HG02970 (cell line): Measurements from ENCODE around the gene ITPA.
"Not testable (repeated sequence)": the region's sequence is repeated elsewhere in the genome, so short reads cannot be mapped to it uniquely, and the experiment has no call there.

Source experiments
- ATAC-seq: cut with Tn5 transposase; IDR thresholded peaks from one replicate; pipeline ENCODE4 v1.9.1; 2021; ENCODE audit warnings: mild to moderate bottlenecking, moderate library complexity, moderate number of reproducible peaks; ENCODE audit not compliant: unreplicated experiment, low FRiP score

Gene ITPA

DNA sequence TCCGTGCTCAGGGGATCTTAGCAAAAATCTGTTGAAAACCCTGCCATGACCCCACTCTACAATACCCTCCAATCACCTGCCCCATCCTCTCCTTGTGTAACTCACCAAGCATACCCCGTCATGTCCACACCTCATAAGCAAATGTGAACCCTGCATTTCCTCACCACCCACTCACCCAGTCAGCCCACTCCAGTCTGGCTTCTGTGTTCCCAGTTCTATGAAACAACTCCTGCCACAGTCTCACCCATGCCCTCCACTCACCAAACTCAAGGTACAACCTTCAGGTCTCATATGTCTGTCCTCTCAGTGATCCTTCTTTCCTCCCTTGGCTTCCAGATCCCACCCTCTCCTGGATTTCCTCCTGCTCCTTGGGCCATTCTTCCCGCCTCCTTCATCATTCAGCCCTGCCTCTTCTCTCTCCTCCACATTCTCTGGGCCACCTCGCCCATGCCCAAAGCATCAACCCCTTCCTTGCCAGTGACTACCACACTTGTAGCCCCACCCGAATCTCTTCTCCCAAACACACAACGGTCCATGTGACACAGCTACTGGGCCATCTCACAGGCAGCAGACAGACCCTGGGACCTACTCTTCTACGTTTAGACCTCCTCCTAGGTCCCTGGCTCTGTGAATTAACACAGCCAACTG lies 13.6 kb upstream of the ITPA start:
- ATAC-seq, result no peak

DNA sequence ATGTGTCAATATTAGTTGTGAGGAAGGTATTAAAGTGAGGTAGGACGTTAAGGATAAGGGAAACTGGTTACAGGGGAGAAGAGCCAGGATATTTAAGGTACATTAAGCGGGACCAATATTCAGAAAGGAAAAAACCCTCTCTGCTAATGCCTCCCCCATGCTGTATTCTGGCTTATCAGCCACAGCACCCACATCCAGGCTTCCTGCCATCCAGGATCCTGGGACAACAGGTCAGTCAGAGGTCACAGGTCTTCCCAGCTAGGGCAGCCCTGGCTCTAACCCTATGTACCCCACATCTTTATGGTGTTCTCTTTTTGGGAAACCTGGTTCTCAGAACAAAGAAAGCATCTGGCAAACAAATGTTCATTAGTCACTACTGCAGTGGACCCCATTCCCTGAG lies 10.1 kb upstream of the ITPA start:
- ATAC-seq, result no peak

DNA sequence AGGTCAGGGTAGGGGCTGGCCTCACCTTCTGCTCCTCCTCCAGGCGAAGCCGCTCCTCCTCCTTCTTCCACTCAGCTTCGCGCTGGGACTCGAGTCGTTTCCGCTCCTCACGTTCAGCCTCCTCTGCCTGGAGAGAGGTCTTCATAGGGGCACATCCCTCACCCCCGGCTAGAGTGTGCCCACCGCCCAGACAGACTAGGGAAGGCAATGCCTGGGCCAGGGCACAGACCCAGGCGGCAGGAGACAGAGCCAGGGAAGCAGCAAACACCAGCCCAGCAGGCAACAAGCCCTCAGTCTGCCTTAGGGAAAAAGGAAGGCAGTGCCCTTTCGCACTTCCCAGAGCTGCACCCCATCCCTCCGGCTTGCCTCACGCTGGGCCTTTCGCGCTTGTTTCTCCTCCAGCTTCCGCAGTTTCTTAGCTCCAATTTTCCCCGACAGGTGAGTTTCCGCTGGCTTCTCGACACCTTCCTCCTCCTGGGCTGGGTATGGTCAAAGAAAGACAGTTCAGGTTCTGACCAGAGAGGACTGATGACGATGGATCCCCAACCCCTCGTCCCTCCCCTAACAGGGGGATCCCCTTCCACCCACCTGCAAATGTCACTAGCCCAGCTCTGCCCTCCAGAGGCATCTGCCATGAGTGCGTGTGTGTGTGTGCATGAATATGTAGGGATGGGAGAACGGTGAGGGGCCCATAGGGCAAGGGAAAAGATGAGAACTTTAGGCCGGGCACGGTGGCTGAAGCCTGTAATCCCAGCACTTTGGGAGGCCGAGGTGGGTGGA lies 9.1 kb upstream of the ITPA start:
- ATAC-seq, result no peak

DNA sequence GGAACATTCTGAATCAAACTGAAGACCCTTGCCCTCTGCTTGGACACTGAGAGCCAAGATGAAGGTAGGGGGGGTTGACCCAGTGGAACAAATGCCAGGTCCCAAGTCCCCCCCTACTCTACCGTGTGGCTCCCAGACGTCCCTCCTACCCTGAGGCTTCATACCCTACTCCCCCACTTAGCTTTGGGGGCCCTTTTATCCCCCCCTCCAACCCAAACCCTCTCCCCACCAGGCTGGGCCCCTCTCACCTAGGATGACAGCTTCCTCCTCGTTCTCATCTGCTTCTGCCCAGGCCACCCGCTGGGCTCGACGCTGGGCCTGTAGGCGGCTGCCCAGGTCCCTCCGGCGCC lies 6.4 kb upstream of the ITPA start:
- ATAC-seq, result no peak

DNA sequence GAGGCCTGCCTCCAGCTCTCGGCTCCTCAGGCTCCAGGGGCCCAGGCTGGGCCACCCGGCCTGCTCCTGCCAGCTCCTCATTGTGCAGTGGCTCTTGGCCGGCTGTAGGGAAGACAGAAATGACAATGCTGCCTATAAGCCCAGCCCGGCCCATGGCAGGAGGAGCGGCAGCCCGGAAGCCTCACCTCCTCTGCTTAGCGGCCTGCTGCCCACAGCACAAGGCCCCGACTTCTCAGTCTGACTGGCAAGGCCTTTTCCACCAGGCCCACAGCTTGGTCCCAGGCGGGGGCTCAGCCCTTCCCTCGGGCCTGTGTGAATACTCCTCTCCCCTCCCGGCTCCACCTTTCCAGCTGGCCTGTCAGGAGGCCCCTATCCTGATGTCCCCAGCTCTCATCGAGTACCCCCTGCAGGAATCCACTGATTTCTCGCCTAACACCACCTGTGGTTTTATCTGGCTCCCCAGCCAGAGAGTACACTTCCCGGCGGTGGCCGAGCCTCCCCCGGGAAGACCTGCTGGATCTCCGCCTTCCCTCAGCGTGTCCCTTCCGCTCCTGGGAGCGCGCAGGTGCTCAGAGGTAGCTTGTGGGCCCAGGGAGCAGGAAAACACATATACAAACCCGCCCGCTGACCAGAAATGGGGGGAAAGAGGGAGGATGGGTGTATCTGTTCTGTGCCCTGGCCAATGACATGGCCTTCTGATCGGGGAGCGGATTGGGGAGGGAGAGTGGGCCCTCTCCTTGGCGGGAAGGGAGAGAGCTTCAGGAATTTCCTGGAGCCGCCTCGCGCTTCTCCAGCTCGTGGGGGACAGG lies 5.8 kb upstream of the ITPA start:
- ATAC-seq, result peak; percentile 3

DNA sequence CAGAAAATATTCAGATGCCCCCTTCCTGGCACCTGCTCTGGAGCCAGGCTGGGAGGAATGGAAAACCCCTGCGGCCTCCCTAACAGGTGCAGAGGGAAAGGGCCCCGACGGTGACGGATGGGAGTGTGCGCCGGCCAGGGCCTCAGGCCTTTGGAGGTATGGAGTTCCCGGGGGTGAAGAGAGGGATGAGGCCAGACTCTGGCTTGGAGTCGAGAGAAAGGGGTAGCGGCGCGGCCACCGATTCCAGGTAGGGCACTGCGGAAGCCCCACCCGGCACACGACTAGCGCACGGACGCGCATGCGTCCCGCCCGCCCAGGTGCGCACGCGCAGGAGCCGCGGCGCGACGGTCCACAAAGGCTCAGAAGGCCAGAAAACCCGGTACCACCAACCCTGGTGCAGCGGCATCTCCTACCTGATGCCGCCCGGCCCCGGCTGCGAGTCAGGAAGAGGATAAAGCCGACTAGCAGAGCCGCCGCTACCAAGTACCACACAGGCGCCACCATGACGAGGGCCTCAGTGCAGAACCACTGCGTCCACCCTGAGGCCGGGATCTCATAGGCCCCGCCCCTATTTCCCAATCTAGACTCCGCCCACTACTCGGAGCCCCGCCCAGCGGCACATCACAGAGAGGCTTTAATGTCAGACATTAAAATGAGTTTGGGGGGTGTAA lies 5.0 kb upstream of the ITPA start, which contains the start of gene DDRGK1:
Gene DDRGK1 (minus strand): TSS at position 559 of the 671 bp plus-strand sequence. CDS start 55 bp downstream, at position 504.
- ATAC-seq, result peak; percentile 72

DNA sequence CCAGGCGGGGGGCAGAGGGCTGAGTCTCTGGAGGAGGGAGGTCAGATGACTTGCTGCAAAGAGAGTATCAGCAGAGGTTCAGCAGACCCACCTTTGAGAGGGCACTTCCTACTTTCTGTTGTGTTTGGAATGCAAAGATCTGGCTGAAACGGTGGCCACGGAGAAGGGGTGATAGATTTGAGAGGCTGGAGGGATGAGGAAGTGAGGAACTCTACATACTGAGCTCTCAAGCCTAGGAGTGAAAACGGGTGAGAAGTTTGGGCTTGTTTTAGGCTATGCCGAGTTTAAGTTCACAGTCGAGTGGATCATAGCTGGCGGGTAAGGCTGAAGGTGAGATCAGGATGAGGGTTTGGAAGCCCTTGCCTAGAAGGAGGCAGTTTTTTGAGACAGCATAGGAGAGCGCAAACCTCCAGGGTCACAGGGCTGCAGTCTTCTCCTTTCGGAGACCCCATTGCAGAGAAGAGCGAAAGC lies 477 bp upstream of the ITPA start:
- ATAC-seq, result no peak

DNA sequence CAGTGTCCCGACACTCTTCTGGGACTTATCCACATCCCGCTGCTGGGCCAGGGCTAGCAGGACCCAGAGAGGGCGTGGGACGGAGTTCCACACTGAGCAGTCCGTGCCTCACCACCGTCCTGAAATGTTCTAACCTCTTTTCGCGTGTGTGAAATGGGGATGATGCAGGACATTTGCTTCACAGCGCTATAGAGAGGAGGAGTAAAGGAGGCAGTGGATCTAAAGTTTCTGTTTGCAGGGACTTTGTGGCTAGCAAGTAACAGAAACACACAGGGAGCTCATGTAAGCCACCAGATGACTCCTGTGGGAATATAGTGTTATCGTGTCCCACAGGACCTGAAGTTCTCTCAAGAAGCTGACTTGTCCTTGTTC lies 634 bp downstream of the ITPA start:
- no peak for ATAC-seq

DNA sequence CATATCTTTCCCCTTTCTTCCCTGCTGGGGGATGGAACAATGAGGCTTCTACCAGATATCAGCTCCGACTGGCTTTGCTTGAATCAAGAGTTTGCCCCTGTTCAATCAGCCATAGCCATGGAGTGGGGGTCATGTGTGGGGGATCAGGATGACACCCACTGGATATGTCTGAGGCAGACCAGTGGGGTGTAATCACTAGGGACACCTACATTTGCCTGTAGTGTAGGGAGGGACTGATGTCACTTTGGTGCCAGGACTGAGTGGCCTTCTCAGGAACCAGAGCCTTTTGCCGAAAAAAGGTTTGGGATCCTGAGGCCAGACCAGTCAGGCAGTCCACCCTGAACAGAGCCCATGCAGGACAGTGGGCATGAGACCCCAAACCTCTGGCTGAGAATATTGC lies 1.0 kb downstream of the ITPA start:
- ATAC-seq, result no peak

DNA sequence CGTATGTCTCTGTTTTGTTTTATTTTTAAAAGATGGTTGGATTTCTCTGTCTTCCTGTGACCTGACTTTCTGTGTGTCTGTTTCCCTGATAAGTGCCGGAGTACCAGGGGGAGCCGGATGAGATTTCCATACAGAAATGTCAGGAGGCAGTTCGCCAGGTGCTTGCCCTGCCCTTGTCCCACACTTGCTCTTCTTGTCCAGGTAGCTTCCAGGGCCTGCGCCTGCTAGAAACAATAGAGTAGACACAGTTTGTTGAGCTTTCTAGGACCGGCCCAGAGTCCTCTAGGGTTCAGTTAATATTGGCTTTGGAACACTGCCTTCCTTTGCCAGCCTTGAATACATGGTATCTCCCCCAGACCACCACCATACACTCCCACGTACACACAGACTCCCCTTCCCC lies 3.9 kb downstream of the ITPA start:
- no peak for ATAC-seq

DNA sequence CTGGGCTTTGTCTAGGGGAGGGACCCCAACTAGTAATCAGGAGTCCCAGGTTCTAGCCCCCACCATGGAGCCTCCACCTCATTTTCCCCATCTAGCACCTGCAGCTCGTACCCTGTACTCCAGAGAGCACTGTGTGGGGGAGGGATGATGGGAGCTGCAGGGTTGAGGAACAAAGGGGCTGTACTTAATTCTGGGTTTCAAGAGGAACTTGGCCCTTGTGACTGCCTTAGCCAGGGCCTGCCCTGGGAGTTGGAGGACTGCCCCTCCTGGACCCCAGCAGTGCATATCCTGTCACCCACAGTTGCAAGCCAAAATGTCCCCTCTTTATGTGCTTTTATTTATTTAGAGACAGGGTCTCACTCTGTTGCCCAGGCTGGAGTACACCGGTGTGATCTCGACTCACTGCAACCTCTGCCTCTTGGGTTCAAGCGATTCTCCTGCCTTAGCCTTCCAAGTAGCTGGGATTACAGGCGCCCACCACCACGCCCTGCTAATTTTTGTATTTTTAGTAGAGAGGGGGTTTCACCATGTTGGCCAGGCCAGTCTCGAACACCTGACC lies 6.1 kb downstream of the ITPA start:
- ATAC-seq, result not testable (repeated sequence)

DNA sequence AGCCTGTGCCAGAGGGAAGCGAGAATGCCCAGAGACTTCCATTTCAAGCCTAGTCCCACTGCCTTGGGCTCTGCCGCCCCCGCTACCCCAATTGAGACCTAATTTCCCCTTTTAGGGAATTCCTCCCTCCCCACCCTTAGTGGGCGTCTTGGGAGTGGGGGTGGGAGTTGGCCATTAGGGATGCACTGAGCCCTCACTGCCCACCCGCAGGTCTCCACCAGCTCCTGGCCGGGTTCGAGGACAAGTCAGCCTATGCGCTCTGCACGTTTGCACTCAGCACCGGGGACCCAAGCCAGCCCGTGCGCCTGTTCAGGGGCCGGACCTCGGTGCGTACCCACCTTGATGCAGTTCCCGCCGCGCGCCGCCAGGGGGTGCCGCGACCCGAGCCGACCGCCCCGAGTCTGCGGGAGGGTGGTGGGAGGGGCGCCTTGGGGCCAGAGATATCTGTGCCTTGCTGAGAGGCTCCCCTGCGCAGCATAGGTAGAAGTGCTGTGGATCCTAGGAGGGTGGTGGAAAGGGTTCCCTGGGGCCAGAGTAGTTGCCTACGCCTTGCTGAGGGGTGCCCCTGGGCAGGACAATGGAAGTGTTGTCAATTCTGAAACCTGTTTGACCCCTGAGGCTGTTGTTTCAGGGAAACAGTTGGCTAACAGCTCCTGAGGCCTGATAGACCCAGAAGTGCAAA lies 9.2 kb downstream of the ITPA start:
- ATAC-seq, result no peak

DNA sequence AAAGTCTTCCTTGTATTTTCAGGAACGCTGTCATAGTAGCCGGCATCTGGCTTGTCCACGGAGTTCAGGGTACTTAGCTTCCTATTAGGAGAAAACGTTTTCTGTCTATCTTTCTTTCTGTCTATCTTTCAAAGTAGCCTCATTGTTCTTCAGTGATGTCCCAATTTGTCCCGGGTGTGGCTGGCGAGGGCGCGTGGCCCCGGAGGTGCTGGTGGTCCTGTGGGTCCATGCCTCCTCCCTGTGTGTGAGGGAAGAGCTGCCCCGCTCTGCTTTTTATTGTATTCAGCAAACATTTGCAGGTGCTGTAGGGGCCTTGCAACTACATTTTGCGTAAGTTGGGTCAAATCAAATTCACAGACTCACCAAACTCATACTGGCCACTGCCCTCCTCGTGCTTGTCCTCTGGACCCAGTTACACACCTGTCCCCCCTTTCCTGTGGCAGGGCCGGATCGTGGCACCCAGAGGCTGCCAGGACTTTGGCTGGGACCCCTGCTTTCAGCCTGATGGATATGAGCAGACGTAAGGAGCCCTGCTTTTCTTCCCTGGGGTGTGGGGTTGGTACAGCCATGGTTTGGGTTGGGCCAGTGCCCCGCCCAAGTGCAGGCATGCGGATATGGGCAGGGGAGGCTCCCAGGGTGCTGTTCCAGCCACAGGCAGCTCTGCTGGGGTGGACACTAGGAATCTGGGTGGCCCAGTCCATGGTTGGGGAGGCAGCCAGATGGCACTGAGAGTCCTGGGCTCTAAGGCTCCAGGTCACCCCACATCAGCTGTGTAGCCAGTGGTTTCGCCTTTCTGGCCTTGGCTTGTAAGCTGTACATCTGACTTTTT lies 12.3 kb downstream of the ITPA start:
- no peak for ATAC-seq

DNA sequence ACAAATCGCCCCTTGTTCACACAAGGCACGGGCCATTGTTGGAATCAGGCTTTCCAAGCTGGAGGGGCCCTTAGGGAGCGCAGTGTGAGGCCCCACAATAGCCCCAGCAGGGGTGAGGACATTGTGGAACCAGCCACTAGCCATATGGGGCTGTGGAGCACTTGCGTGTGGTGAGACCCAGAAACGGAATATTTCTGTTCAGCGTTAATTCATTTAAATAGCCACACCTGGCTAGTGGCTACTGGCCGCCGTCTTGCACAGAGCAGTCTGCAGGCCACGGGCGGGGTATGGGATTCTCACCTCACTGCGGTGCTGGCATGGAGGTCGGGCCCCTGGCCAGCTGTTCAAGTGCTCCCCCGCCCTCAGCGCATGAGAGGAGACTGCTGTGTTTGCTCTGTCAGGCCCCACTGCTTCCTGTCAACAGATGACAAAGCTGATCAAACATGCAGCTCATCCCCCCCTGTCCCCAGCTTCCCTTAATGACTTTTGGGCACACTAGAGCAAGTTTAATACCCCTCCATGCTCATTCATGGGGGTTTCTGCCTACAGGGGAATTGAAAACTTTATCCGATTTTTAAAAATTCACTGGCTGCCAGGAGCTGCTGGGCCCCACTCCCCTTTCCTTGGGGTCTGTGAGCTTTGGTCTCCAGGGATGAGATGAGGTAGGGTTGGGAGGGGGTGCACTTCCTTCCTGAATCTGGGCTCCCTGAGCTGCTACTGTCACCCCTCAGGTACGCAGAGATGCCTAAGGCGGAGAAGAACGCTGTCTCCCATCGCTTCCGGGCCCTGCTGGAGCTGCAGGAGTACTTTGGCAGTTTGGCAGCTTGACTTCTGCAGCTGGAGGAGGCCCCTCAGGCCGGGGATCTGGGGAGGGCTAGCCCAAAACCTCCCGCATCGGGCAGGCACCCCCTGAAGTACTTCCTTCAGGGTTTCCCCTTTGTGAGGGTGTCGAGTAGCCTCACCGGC lies 13.6 kb downstream of the ITPA start:
- ATAC-seq, result no peak

DNA sequence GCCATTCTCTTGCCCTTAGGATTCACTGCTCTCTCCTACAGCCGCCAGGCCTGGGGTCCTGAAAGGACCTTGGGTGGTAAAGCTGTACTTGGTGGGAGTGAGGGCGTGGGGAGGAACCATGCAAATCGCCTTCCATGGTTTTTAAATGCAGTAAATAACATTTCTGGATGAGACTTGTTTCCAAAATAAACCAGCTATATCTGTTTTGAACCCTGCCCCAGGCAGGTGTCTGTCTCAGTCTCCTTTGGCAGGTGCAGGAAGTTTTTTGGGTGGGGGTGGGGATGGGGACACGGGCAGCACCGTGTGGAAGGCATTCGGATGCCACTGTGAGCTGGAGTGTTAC lies 14.3 kb downstream of the ITPA start:
- ATAC-seq, result no peak

DNA sequence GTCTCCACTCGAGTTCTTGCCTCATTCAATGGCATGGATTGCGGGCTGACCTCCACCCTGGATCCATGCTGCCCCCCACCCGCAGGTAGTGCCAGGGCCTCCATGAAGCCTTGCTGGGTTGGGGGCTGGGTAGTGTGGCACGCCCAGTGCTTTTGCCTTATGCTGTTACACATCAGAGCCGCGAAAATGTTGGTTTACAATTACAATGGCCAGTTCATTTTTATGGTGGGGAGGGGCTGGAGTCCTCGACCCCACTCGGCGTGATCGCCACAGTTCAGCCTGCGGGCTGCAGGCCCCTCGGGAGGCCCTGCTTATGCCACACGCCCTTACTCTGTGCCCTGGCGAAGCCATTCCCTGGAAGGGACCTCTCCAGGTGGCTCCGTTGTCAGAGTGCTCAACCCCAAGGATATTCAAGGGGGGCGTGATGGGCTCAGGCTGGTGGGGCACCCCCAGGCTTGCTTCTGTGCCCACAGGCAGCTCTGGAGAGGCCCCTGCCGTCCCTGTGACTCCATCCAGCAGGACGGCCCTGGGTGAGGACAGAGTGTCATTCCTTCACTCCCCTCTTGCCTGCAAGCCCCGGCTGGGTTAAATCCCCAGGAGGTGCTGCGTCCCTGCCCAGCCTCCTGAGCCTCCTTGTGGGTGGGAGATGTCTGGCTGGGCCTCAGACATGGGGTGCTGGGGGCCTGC lies 14.8 kb downstream of the ITPA start:
- ATAC-seq, result no peak

DNA sequence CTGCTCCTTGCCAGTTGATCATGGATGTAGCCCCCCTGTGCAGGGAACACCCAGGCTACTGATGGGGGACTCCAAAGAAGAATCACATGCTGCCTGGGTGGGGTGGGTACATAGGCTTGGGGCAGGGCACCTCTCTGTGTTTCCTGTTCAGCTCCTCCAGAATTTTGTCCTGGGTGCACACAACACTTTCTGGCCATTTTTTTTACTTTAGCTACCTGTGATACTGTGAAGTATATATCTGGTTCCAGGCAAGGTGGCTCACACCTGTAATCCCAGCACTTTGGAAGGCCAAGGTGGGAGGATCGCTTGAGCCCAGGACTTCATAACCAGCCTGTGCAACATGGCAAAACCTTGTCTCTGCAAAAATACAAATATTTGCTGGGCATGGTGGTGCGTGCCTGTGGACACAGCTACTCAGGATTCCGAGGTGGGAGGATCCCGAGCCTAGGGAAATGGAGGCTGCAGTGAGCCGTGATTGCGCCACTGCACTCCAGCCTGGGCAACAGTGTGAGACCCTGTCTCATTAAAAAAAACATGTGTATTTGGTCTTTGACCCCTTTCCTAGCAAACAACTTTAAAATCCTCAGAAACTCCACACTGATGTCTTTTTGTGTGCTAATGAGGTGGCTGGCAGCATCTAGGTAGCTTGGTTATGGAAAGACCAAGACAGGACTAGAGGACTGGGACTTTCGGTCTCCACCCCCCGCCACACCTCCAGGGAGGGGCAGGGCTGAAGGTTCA lies 15.6 kb downstream of the ITPA start:
- ATAC-seq, result no peak
